Caki2 (cell line): ENCODE measurements around the gene GPR65. TPM values are rescaled to one million over a fixed set of nuclear protein-coding genes. Genes with fewer than 3 reads are reported as not detected.
"Not testable (repeated sequence)": the region's sequence is repeated elsewhere in the genome, so short reads cannot be mapped to it uniquely, and the experiment has no call there.

Experiments used
- DNase-seq: peaks from one replicate; pipeline ENCODE4 v3.0.0-alpha.2; 2015; ENCODE audit warnings: low read depth
- in situ Hi-C: cut with HindIII; loops from 2 replicates; pipeline ENCODE4 v1.10.0; 2016; ENCODE audit warnings: low sequenced_read_pairs, low pct_unique_long_range_greater_than_20kb, mixed read lengths
- total RNA-seq: library from RNA; depleted of rRNA; stranded (reverse); fragments of >200 nt; shearing (Covaris generic); gene quantifications from 2 replicates; pipeline ENCODE4 v1.2.3, GENCODE V29; 2014; ENCODE audit warnings: low replicate concordance

Gene GPR65
- total RNA-seq, 1 experiment from 2014 or later = not detected

DNA sequence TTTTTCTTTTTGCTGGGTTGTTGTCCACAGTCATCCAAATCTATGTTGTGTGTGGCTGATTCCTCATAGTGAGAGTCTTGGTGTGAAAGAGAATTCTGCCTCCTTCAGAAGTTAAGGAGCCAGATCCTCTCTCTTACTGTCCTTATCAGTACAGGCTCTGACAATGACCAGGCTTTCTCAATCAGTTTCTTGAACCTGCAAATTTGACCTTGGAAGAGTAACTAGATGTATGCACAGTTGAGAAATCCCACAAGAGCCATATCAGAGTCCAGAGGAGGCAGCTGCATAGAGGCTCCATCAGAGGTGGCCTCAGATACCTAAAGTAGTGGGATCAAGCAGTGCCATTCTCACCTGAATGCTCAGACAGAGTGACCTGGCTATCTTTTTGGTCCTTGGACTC is 6.5 kb upstream of the GPR65 start:
- in situ Hi-C loops = no loop called here
- DNase-seq = no peak

GRCh38 chr14:87999277-87999676 is 5.7 kb upstream of the GPR65 start:
- in situ Hi-C loops = no loop called here
- DNase-seq = no peak

- in situ Hi-C loops = no loop called here
- no peak for DNase-seq
Observed at GRCh38 chr14:88002421-88003075, 2.4 kb upstream of the GPR65 start.

- in situ Hi-C loops = no loop called here
- no peak for DNase-seq
Observed at GRCh38 chr14:88003425-88003824, 1.5 kb upstream of the GPR65 start.

GRCh38 chr14:88004506-88005036 is 364 bp upstream of the GPR65 start:
- in situ Hi-C loops = no loop called here

GRCh38 chr14:88005978-88006851 is 1.3 kb downstream of the GPR65 start:
- in situ Hi-C loops = no loop called here
- no peak for DNase-seq

More at GRCh38 chr14:88004506-88005036, 364 bp upstream of the GPR65 start:
- DNase-seq = no peak

- in situ Hi-C loops = no loop called here
- DNase-seq = no peak
Observed at GRCh38 chr14:88007608-88008007, 2.7 kb downstream of the GPR65 start.

- no peak for DNase-seq
- in situ Hi-C loops = no loop called here
Observed at GRCh38 chr14:88008039-88008742, 3.3 kb downstream of the GPR65 start.

DNA sequence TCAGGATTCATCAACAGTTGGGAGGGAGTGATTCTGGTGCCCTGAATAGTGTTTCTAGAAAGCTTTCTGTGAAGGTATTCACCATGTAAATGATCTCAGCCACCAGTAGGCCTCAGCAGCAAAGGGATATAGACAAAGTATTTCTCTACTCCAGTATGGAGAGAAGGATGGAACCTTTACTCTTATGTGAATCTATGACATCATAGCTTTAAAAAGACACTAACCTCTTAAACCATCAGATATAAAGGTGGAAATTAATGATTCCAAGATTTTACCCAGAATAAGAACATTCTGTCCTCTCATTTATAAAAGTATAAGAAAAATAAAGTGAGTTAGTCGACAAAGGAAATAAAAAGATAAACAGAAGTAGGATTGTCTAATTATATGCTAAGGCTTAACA is 4.6 kb downstream of the GPR65 start:
- DNase-seq = no peak
- in situ Hi-C loops = no loop called here

- no peak for DNase-seq
- in situ Hi-C loops = no loop called here
Observed at GRCh38 chr14:88010331-88010730, 5.4 kb downstream of the GPR65 start.

DNA sequence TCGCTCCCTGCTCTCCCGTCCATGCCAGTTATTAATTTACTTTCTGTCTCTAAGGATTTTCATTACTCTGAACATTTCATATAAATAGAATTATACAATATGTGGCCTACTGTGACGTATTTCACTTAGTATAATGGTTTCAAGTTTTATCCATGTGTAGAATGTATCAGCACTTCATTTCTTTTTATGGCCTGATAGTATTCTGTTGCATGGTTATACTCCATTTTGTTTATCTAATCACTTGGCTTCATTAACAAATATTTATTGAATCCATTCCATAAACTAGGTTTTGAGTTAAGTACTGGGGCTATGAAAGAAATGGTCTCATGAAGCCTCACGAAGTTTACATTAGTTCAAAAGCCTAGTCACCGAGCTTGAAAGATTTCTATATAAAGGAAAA is 7.6 kb downstream of the GPR65 start:
- in situ Hi-C loops = no loop called here
- no peak for DNase-seq

DNA sequence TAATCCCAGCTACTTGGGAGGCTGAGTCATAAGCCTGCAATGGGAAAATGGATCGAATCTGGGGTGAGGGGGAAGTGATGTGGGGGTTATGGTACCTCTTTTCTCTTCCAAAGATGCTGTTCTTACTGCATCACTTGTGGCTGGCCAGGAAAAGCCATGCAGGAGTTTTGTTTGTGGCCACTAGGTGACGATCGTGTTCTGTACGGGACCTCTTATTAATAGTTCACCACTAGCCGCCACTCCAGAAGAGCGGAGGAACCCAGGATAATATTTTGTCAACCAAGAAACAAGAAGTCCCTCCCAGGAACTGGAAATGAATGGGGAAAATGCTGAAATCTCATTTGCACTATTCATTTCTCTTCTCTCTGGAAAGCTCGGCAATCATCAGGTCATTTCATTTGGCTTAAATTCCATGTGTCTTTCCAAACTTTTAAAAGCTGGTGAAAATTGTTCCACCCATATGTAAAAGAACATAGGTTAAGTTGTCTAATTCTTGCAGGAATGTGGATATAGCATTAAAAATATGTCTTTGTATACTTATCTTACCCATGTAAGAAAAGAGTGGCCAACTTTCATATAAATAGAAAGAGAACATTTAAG is 8.9 kb downstream of the GPR65 start:
- in situ Hi-C loops = no loop called here
- peak; percentile 40 for DNase-seq

- in situ Hi-C loops = no loop called here
- no peak for DNase-seq
Observed at GRCh38 chr14:88016768-88017167, 11.8 kb downstream of the GPR65 start.

GRCh38 chr14:88017535-88017934 is 12.6 kb downstream of the GPR65 start:
- in situ Hi-C loops = no loop called here

GRCh38 chr14:88023658-88024187 is 18.8 kb downstream of the GPR65 start:
- no peak for DNase-seq
- in situ Hi-C loops = no loop called here

More at GRCh38 chr14:88017535-88017934, 12.6 kb downstream of the GPR65 start:
- no peak for DNase-seq

DNA sequence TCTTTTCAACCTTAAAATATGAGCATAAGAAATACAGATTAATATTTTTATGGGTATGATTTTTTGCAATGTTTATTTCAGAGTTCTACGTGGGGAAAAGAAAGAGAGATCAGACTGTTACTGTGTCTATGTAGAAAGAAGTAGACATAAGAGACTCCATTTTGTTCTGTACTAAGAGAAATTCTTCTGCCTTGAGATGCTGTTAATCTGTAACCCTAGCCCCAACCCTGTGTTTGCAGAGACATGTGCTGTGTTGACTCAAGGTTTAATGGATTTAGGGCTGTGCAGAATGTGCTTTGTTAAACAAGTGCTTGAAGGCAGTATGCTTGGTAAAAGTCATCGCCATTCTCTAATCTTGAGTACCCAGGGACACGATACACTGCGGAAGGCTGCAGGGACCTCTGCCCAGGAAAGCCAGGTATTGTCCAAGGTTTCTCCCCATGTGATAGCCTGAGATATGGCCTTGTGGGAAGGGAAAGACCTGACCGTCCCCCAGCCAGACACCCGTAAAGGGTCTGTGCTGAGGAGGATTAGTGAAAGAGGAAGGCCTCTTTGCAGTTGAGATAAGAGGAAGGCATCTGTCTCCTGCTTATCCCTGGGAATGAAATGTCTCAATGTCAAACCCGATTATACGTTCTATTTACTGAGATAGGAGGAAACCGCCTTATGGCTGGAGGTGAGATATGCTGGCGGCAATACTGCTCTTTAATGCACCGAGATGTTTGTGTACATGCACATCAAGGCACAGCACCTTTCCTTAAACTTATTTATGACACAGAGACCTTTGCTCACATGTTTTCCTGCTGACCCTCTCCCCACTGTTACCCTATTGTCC is 19.5 kb downstream of the GPR65 start:
- in situ Hi-C loops, DNase-seq: not testable (repeated sequence)

DNA sequence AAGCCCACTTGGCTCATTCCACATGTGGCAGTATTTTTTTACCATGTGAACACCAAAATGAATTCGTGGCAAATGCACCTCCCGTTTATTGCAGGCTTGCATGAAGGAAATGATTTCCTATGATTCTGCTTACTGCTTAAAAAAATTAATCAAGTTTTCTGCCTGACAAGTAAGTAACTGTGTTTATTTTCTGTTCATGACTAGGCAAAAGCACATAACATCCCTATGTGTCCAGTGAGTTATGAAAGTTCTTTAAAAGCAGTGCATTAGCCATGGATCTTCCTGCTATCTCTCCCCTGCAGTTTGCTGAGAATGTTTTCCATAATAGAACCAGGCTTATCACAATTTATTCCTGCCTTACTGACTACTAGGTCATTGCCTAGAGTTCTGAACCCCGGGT is 20.4 kb downstream of the GPR65 start:
- no peak for DNase-seq
- in situ Hi-C loops = no loop called here
